IMR-90 (cell line): Measurements from ENCODE around the gene TRIM28. TPM values are rescaled to one million over a fixed set of nuclear protein-coding genes. Genes with fewer than 3 reads are reported as not detected.

Experiments
- ATAC-seq: fragments of 200-7000 bp; cut with Tn5 transposase; 2 replicates; pipeline ENCODE4 v1.9.1; 2020; ENCODE audit warnings: low read depth, mild to moderate bottlenecking, moderate library complexity
- BruUV-seq: library from RNA; stranded (reverse); fragments of 400-500 nt; replicated peaks from 2 replicates; lab custom pipeline; 2021; lab: Mats Ljungman, UMichigan
- CTCF ChIA-PET: fragments of 300-600 bp; formaldehyde crosslinking; extraction: SDS; loops from one replicate; lab custom pipeline; 2021; ENCODE audit warnings: antibody characterized with exemption; lab: Yijun Ruan, JAX
- POLR2A ChIA-PET: fragments of 300-600 bp; sonication (Branson Sonifier 250); formaldehyde crosslinking; loops from one replicate; lab custom pipeline; 2022; ENCODE audit warnings: antibody characterized with exemption; ENCODE audit not compliant: unreplicated experiment; lab: Charles Lee
- DNase-seq: peaks from one replicate; pipeline ENCODE4 v3.0.0; 2013
- H2AFZ ChIP-seq: replicated peaks from 2 replicates; pipeline ENCODE3; 2013; ENCODE audit warnings: low read length, mild to moderate bottlenecking; ENCODE audit not compliant: poor library complexity
- H2AK5ac ChIP-seq: 2 replicates; pipeline ENCODE4 v1.6.1; 2013; ENCODE audit warnings: low read depth, low read length, inconsistent platforms
- H2AK9ac ChIP-seq: replicated peaks from 2 replicates; pipeline ENCODE3; 2013; ENCODE audit warnings: mild to moderate bottlenecking, low read depth, low read length, moderate library complexity; ENCODE audit not compliant: poor library complexity
- H2BK120ac ChIP-seq: 2 replicates; pipeline ENCODE4 v1.6.1; 2013; ENCODE audit warnings: low read depth, low read length, inconsistent platforms
- H2BK15ac ChIP-seq: 3 replicates; pipeline ENCODE4 v1.6.1; 2013; ENCODE audit warnings: low read depth, low read length, inconsistent platforms
- H2BK20ac ChIP-seq: 2 replicates; pipeline ENCODE4 v1.6.1; 2013; ENCODE audit warnings: low read depth, mild to moderate bottlenecking, inconsistent platforms, low read length, moderate library complexity
- H2BK5ac ChIP-seq: 2 replicates; pipeline ENCODE4 v1.6.1; 2013; ENCODE audit warnings: mild to moderate bottlenecking, low read depth, low read length, inconsistent platforms; ENCODE audit not compliant: poor library complexity, severe bottlenecking
- H3K14ac ChIP-seq: replicated peaks from 2 replicates; pipeline ENCODE4 v1.6.1; 2013; ENCODE audit warnings: low read depth, low read length, inconsistent platforms
- H3K18ac ChIP-seq: 2 replicates; pipeline ENCODE4 v1.6.1; 2013; ENCODE audit warnings: low read depth, low read length, control low read depth
- H3K23ac ChIP-seq: 2 replicates; pipeline ENCODE4 v1.6.1; 2013; ENCODE audit warnings: low read depth, low read length, inconsistent platforms
- H3K27ac ChIP-seq: 2 replicates; pipeline ENCODE4 v1.5.1; 2013; ENCODE audit warnings: mild to moderate bottlenecking, control low read depth, low read length; ENCODE audit not compliant: insufficient read depth
- H3K27me3 ChIP-seq: 2 replicates; pipeline ENCODE4 v1.6.1; 2013; ENCODE audit warnings: low read length; ENCODE audit not compliant: control insufficient read depth, insufficient read depth
- H3K36me3 ChIP-seq: 2 replicates; pipeline ENCODE4 v1.6.1; 2013; ENCODE audit warnings: low read length, mixed read lengths; ENCODE audit not compliant: control insufficient read depth, insufficient read depth
- H3K4ac ChIP-seq: 2 replicates; pipeline ENCODE4 v1.6.1; 2013; ENCODE audit warnings: low read depth, low read length, inconsistent platforms
- H3K4me1 ChIP-seq: 2 replicates; pipeline ENCODE4 v1.6.1; 2013; ENCODE audit warnings: low read length, mixed read lengths; ENCODE audit not compliant: control insufficient read depth, insufficient read depth
- H3K4me2 ChIP-seq: 2 replicates; pipeline ENCODE4 v1.6.1; 2013; ENCODE audit warnings: low read depth, mild to moderate bottlenecking, control low read depth, low read length, moderate library complexity
- H3K4me3 ChIP-seq: 2 replicates; pipeline ENCODE4 v1.5.1; 2013; ENCODE audit warnings: low read depth, mild to moderate bottlenecking, control low read depth, low read length, moderate library complexity; ENCODE audit not compliant: insufficient read depth
- H3K56ac ChIP-seq: 2 replicates; pipeline ENCODE4 v1.6.1; 2013; ENCODE audit warnings: low read length, inconsistent platforms; ENCODE audit not compliant: insufficient read depth; ENCODE audit errors: extremely low read depth
- H3K79me1 ChIP-seq, 2 experiments: 2 replicates each; pipeline ENCODE4 v1.6.1; 2013; ENCODE audit warnings: low read length in 2 of 2, inconsistent platforms in 1 of 2, low read depth in 1 of 2
- H3K9ac ChIP-seq: 2 replicates; pipeline ENCODE4 v1.6.1; 2013; ENCODE audit warnings: low read depth, low read length, control low read depth
- H3K9me1 ChIP-seq: 2 replicates; pipeline ENCODE4 v1.6.1; 2013; ENCODE audit warnings: low read length, inconsistent platforms; ENCODE audit not compliant: insufficient read depth
- H3K9me3 ChIP-seq: 2 replicates; pipeline ENCODE4 v1.6.1; 2013; ENCODE audit warnings: low read length; ENCODE audit not compliant: control insufficient read depth, insufficient read depth
- H4K20me1 ChIP-seq: 2 replicates; pipeline ENCODE4 v1.6.1; 2013; ENCODE audit warnings: low read length, inconsistent platforms; ENCODE audit not compliant: insufficient read depth
- H4K5ac ChIP-seq: 2 replicates; pipeline ENCODE4 v1.6.1; 2013; ENCODE audit warnings: mild to moderate bottlenecking, low read depth, low read length, control low read depth
- H4K8ac ChIP-seq, 2 experiments: 2 replicates each; pipeline ENCODE4 v1.6.1; 2013; ENCODE audit warnings: low read depth in 2 of 2, low read length in 2 of 2, control low read depth in 1 of 2, inconsistent platforms in 1 of 2
- H4K91ac ChIP-seq: 2 replicates; pipeline ENCODE4 v1.6.1; 2013; ENCODE audit warnings: low read depth, low read length, inconsistent platforms; ENCODE audit not compliant: insufficient read depth
- BHLHE40 ChIP-seq: fragments of 150-350 bp; IDR thresholded peaks from 2 replicates; pipeline ENCODE4 v1.6.1; 2016; ENCODE audit warnings: mild to moderate bottlenecking, low read depth, low read length
- CEBPB ChIP-seq: IDR thresholded peaks from 2 replicates; pipeline ENCODE4 v1.6.1; 2012; ENCODE audit warnings: low read depth, low read length, improper control_type of control experiment
- CHD1 ChIP-seq: IDR thresholded peaks from 2 replicates; pipeline ENCODE4 v1.6.1; 2012; ENCODE audit warnings: low read depth, low read length, improper control_type of control experiment
- CTCF ChIP-seq: conservative IDR thresholded peaks from 2 replicates; pipeline ENCODE4 v1.5.1; 2012; ENCODE audit warnings: mild to moderate bottlenecking, low read depth, low read length, improper control_type of control experiment
- ELK1 ChIP-seq: fragments of 150-350 bp; IDR thresholded peaks from 2 replicates; pipeline ENCODE4 v1.6.1; 2016; ENCODE audit warnings: low read depth, mild to moderate bottlenecking, low read length, moderate library complexity, borderline replicate concordance
- MAFK ChIP-seq: IDR thresholded peaks from 2 replicates; pipeline ENCODE4 v1.6.1; 2012; ENCODE audit warnings: low read depth, low read length, improper control_type of control experiment
- MXI1 ChIP-seq: IDR thresholded peaks from 2 replicates; pipeline ENCODE4 v1.6.1; 2012; ENCODE audit warnings: low read depth, mild to moderate bottlenecking, low read length, moderate library complexity, borderline replicate concordance
- NFE2L2 ChIP-seq: fragments of 150-350 bp; IDR thresholded peaks from 2 replicates; pipeline ENCODE4 v1.6.1; 2016; ENCODE audit warnings: low read depth, mild to moderate bottlenecking, low read length
- POLR2A ChIP-seq: IDR thresholded peaks from 2 replicates; pipeline ENCODE4 v1.6.1; 2012; ENCODE audit warnings: mild to moderate bottlenecking, low read depth, low read length
- RAD21 ChIP-seq: IDR thresholded peaks from 2 replicates; pipeline ENCODE4 v1.6.1; 2012; ENCODE audit warnings: low read length, improper control_type of control experiment
- RCOR1 ChIP-seq: IDR thresholded peaks from 2 replicates; pipeline ENCODE4 v1.6.1; 2012; ENCODE audit warnings: mild to moderate bottlenecking, low read length, improper control_type of control experiment; ENCODE audit not compliant: insufficient replicate concordance
- SMC3 ChIP-seq: fragments of 150-350 bp; IDR thresholded peaks from 2 replicates; pipeline ENCODE4 v1.6.1; 2016; ENCODE audit warnings: low read depth, mild to moderate bottlenecking, antibody characterized with exemption, low read length, moderate library complexity
- USF2 ChIP-seq: fragments of 150-350 bp; IDR thresholded peaks from 2 replicates; pipeline ENCODE4 v1.6.1; 2017; ENCODE audit warnings: mild to moderate bottlenecking, antibody characterized with exemption, low read length, low read depth
- whole genome bisulfite sequencing, 2 experiments: methylation state at CpG; one replicate each; pipeline versions ENCODE4 v1.1.5 to v1.1.7; 2013; ENCODE audit warnings: missing lambda C conversion rate in 2 of 2; ENCODE audit not compliant: insufficient read length in 1 of 2; ENCODE audit errors: extremely low coverage in 2 of 2; 5-methylcytosine and 5-hydroxymethylcytosine counted together
- dilution Hi-C: fragments of 300-500 bp; cut with HindIII; formaldehyde crosslinking; loops from one replicate; pipeline ENCODE4 v1.14.3; 2018; ENCODE audit warnings: low sequenced_read_pairs; ENCODE audit not compliant: unreplicated experiment
- in situ Hi-C: fragments of 300-500 bp; cut with MboI; formaldehyde crosslinking; loops from 3 replicates; pipeline ENCODE4 v1.14.3; 2019; ENCODE audit warnings: low sequenced_read_pairs, inconsistent platforms, mixed read lengths
- intact Hi-C: fragments of 100-400 bp; cut with micrococcal nuclease; formaldehyde crosslinking; loops from 2 replicates; pipeline ENCODE4 v1.10.0; 2022
- polyA plus RNA-seq, 3 experiments: library from polyadenylated mRNA; depleted of rRNA; stranded (reverse); fragments of >200 nt; gene quantifications; 2 replicates each; pipeline ENCODE4 v1.2.3, GENCODE V29; 2012; ENCODE audit warnings: low replicate concordance in 1 of 3
- total RNA-seq: library from RNA; depleted of rRNA; stranded (reverse); fragments of >200 nt; gene quantifications from 2 replicates; pipeline ENCODE4 v1.2.3, GENCODE V29; 2012

Gene TRIM28
- total and polyA plus RNA-seq, 2 of the 4 experiments (the other 2 are of a cell fraction) = 349 to 465 TPM

- peak; percentile 68 for DNase-seq
- H3K56ac ChIP-seq = no peak overlapping the region
- WGBS, 2 experiments = 33% methylated on average over 30 of the region's 66 CpGs; no CpG with 5 or more reads in 1 of the 2 experiments
- H3K9me3 ChIP-seq = no peaks in the 10 kb centered on the region
- peak overlapping the region; percentile 71 for H2AFZ ChIP-seq
- ChIA-PET CTCF (no interaction called here), POLR2A (no interaction called here)
- H3K4ac ChIP-seq = 0 out of 2 replicates have a peak overlapping the region, but pooled peaks have one; percentile 41
- no peak overlapping the region for H3K27ac ChIP-seq
- peak overlapping the region; percentile 23 for H2AK9ac ChIP-seq
- no TSS peak for BruUV-seq
- H4K5ac ChIP-seq = no peak overlapping the region
- H4K91ac ChIP-seq = no peak overlapping the region
- no peak overlapping the region for H2BK120ac ChIP-seq
- peaks cover 8% of the 10 kb centered on the region for H3K9me1 ChIP-seq
- H3K27me3 ChIP-seq = no peaks in the 10 kb centered on the region
- no peak overlapping the region for H3K18ac ChIP-seq
- dilution Hi-C loops (no loop called here), intact Hi-C loops (no loop called here), in situ Hi-C loops (no loop called here)
- peaks cover 23% of the 10 kb centered on the region for H4K20me1 ChIP-seq
- peaks cover 4 to 58% of the 10 kb centered on the region in 2 experiments; a peak in 3 of 4 replicates for H3K79me1 ChIP-seq
- peak overlapping the region; percentile 53 to 57; a peak in 3 of 4 replicates for H4K8ac ChIP-seq
- H3K4me2 ChIP-seq = peak overlapping the region; percentile 68
- peaks cover 20% of the 10 kb centered on the region for H3K36me3 ChIP-seq
- H3K4me1 ChIP-seq = peaks cover 6% of the 10 kb centered on the region
- H2BK20ac ChIP-seq = no peak overlapping the region
- H3K14ac ChIP-seq = 0 out of 2 replicates have a peak overlapping the region, but pooled peaks have one; percentile 3
- H3K9ac ChIP-seq = no peak overlapping the region
- H2BK5ac ChIP-seq = no peak overlapping the region
- H3K23ac ChIP-seq = no peak overlapping the region
- ATAC-seq = peak; percentile 75
- no peak overlapping the region for H2BK15ac ChIP-seq
- H2AK5ac ChIP-seq = peak overlapping the region; percentile 72
- H3K4me3 ChIP-seq = peak overlapping the region; percentile 34; the same call in 1 of the 2 replicates
- TF ChIP-seq MAFK = no peak
- TF ChIP-seq CHD1 = no peak
- TF ChIP-seq BHLHE40 = no peak
- peak; percentile 63 for TF ChIP-seq RAD21
- TF ChIP-seq SMC3 = peak; percentile 52
- 0 out of 2 replicates have a peak, but pooled peaks have one; percentile 45 for TF ChIP-seq MXI1
- TF ChIP-seq RCOR1 = no peak
- no peak for TF ChIP-seq POLR2A
- TF ChIP-seq CEBPB = no peak
- no peak for TF ChIP-seq ELK1
- no peak for TF ChIP-seq NFE2L2
- peak; percentile 77 for TF ChIP-seq CTCF
- TF ChIP-seq USF2 = no peak
These were observed 29.9 kb upstream of the TRIM28 start for GRCh38 chr19:58513694-58514563.
